Smooth muscle cell of trachea (primary cell): ENCODE results near the gene TP53I3. TPM values are rescaled to one million over a fixed set of nuclear protein-coding genes. Genes with fewer than 3 reads are reported as not detected.

Experiments
- total RNA-seq: library from RNA; depleted of rRNA; stranded (reverse); fragments of >200 nt; gene quantifications from 2 replicates; pipeline ENCODE4 v1.2.1, GENCODE V29; 2014

The TP53I3 gene
- total RNA-seq = 59.9 and 88.3 TPM in 2 replicates

DNA sequence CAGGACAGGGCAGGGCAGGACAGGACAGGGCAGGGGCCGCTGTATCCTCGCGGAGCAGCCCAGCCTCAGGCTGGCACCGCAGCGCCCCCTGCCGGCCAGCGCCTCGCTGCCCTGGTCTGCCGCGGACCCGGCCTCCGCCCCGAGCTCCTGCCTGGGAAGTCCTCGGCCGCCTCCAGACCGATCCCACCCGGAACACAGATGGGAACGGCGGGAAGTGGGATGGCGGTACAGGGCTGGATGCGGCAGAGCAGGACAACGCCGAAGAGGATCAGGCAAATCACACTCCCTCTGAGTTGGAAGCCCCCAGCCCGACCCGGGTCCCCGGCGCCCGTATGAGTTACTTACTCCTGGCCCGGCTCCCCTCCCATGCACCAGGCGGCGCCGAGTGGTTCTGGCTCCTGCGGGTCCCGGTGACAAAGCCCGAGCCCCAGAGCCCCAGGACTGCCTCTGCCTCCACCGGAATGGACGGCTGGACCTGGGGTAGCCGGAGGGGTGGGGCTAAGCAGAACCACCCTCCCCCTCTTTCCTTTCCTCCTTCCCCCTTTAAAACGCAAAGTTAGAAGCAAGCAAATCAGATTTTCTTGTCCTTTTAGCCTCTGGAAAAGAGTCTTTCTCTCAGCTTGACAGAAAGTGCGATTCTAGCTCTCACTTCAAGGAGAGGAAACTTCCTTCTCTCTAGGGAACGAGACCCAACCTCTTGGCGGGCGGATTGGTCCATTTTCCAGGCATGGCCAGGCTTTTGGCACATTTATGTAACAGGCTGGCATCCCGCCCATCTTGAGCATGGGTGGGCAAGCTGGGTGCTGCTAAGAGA, at the start of gene TP53I3:
TP53I3 (minus strand) TSS at position 449 of the 814 bp plus-strand sequence. CDS start 508 bp downstream, outside the sequence.

GRCh38 chr2:24123195-24123921, 38.7 kb upstream of the TP53I3 start, which contains the start of the genes FAM228B and PFN4:
Gene FAM228B (plus strand): TSS chr2:24123469. CDS start chr2:24124362, 893 bp downstream.
Gene PFN4 (minus strand): TSS chr2:24123334. CDS start chr2:24122535, 799 bp downstream.

GRCh38 chr2:24075915-24076848, 8.5 kb downstream of the TP53I3 start, which contains the start of gene SF3B6:
Gene SF3B6 (minus strand): TSS chr2:24076326. CDS start chr2:24076229, 97 bp downstream.

DNA sequence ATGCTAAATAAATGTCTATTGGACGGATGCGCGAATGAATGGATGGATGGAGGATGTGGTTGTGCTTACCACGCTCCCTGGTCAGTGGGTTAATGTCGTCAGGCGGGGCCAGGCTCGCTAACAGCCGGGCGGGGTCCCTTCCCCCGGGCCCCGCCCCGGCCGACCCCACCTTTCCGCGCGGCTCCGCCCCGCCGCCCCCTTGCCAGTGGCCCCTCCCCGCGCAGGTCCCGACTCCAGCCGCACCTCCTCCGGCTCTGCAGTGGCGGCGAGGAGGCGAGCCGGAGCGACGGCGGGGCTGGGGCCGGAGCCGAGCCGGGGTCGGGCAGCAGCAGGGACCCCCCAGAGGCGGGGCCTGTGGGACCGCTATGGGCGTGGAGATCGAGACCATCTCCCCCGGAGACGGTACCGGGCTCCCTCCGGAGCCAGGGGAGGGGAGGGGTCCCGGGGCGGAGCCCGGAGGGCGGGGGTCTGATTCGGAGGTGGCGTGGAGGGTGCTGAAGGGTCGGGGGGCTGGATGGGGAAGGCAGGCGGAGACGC, 35.1 kb downstream of the TP53I3 start, which contains the start of gene FKBP1B:
FKBP1B (plus strand) TSS at position 257 of the 537 bp plus-strand sequence; CDS start at position 366, 109 bp downstream.

DNA sequence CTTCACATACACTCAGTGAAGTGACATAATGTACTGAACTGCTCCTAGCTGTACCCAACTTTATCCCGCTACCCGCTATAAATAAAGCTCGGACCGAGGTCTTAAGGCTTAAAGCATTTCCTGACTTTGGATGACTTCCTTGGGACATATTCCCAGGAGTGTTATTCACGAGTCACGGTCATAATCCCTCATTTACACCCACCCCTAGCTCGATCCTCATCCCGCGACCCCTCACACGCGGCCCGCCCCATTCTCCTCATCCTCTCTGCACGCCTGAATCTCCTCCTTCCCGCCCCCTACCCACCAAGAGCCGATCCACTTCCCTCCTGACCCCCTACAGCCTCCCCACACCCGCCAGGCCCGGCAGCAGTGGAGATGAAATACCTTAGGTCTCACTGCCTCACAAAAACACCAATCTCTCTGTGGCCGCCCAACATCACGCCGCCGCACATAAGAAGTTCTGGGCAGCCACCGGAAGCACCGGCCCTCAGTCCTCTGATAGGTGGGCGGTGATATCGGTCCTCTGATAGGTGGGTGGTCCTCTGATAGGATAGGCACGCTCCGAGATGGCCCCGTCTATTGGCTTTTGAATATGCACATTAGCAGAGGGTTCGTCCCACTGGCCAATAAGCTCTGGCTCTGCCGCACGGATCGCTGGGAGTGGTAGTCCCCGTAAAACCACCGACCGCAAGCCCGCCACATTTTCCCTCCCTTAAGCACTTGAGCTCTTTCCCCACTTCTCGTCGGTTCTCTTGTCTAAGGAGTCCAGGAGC, 37.5 kb downstream of the TP53I3 start, which contains the start of gene WDCP:
WDCP (minus strand) TSS at position 462 of the 773 bp plus-strand sequence. CDS start 7,897 bp downstream, outside the sequence.

Other genes with a start within 250 kb of the TP53I3 start
- gene ATAD2B, start 157.7 kb downstream of the TP53I3 start, total RNA-seq = 7.9 and 18.8 TPM in 2 replicates
- gene UBXN2A, start 144.4 kb downstream of the TP53I3 start, total RNA-seq = 13.4 and 13.5 TPM in 2 replicates
- gene MFSD2B, start 74.7 kb downstream of the TP53I3 start, total RNA-seq = 0.17 TPM in 1 of 2 replicates, not detected in the other
- 11.2 and 12.2 TPM in 2 replicates for gene WDCP, start 37.4 kb downstream of the TP53I3 start, total RNA-seq
- 10.1 and 10.9 TPM in 2 replicates for gene FKBP1B, start 35.1 kb downstream of the TP53I3 start, total RNA-seq
- 101 and 194 TPM in 2 replicates for gene SF3B6, start 8.5 kb downstream of the TP53I3 start, total RNA-seq
- 0.44 and 0.83 TPM in 2 replicates for gene PFN4, start 38.5 kb upstream of the TP53I3 start, total RNA-seq
- gene FAM228B, start 38.6 kb upstream of the TP53I3 start, total RNA-seq = 6.3 and 9.3 TPM in 2 replicates
- 1.3 and 6.0 TPM in 2 replicates for gene FAM228A, start 90.2 kb upstream of the TP53I3 start, total RNA-seq